ENCODE data around the gene ERVW-1. TPM values are rescaled to one million over a fixed set of nuclear protein-coding genes. Genes with fewer than 3 reads are reported as not detected.
"Not testable (repeated sequence)": the region's sequence is repeated elsewhere in the genome, so short reads cannot be mapped to it uniquely, and the experiment has no call there.

ERVW-1 gene
- total and polyA plus RNA-seq, 2 donors: 0.14 TPM; not detected in 1

- H3K4me3 ChIP-seq (ENCODE audit: low read length in 2 of 2): no peak overlapping the region
- no peaks in the 10 kb centered on the region for H3K27me3 ChIP-seq (ENCODE audit: control insufficient read depth in 2 of 2, insufficient read depth in 1 of 2, low read length in 1 of 2)
- no peaks in the 10 kb centered on the region for H3K36me3 ChIP-seq (ENCODE audit: control insufficient read depth in 2 of 2, insufficient read depth in 2 of 2, low read length in 1 of 2)
- H3K4me1 ChIP-seq (ENCODE audit: control insufficient read depth in 2 of 2, insufficient read depth in 2 of 2, low read length in 2 of 2): no peaks in the 10 kb centered on the region
- 98% methylated on average over 4 of the region's 4 CpGs for WGBS
- no peak for DNase-seq (ENCODE audit: low read depth in 6 of 9, low spot score in 9 of 9)
- H3K9me3 ChIP-seq (ENCODE audit: control insufficient read depth in 2 of 2, insufficient read depth in 1 of 2, low read length in 1 of 2): no peaks in the 10 kb centered on the region
- H3K27ac ChIP-seq (ENCODE audit: low read depth in 1 of 2, low read length in 1 of 2): no peak overlapping the region
These were observed 965 bp upstream of the ERVW-1 start for GRCh38 chr7:92478711-92479110.

- H3K4me3 ChIP-seq (ENCODE audit: low read length in 2 of 2): no peak overlapping the region
- no peaks in the 10 kb centered on the region for H3K36me3 ChIP-seq (ENCODE audit: control insufficient read depth in 2 of 2, insufficient read depth in 2 of 2, low read length in 1 of 2)
- no peak overlapping the region for H3K27ac ChIP-seq (ENCODE audit: low read depth in 1 of 2, low read length in 1 of 2)
- DNase-seq (ENCODE audit: low read depth in 6 of 9, low spot score in 9 of 9): no peak
- no peaks in the 10 kb centered on the region for H3K9me3 ChIP-seq (ENCODE audit: control insufficient read depth in 2 of 2, insufficient read depth in 1 of 2, low read length in 1 of 2)
- no peaks in the 10 kb centered on the region for H3K27me3 ChIP-seq (ENCODE audit: control insufficient read depth in 2 of 2, insufficient read depth in 1 of 2, low read length in 1 of 2)
- WGBS: 94% methylated on average over 9 of the region's 9 CpGs
- H3K4me1 ChIP-seq (ENCODE audit: control insufficient read depth in 2 of 2, insufficient read depth in 2 of 2, low read length in 2 of 2): no peaks in the 10 kb centered on the region
These were observed 349 bp upstream of the ERVW-1 start for GRCh38 chr7:92478095-92478494.

DNA sequence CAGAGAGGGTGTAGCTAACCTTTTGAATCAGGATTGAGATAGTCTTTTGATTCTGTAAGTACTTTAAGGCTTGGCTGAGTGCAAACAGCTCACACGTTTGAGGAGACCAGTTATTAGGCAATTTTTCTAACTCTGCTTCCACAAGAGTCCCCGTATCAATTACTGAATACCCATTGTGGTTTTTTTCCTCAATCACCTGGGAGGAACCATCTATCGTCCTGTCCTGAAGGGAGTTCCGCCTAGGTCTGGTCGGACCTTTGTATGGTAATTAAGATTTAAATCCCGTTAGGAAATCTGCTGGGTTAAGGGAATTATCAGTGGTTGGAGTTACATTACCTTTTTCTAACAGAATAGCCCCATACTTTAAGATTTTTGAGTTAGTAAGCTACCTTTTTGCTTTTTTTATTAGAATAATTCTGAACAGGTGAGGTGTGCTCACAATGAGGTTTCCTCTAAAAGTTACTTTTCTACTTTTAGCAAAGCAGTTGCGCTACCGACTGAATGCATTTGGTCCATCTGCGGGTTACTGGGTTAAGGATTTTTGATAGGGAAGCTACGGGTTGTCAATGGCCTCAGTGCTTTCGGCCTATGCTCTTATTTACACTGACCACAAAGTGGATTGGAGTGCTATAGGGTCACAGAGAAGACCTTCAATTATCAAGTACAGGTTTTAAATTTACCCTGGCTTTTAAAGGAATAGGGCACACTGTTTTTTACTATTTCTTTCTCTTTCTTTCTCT is 1.7 kb downstream of the ERVW-1 start:
- H3K4me3 ChIP-seq (ENCODE audit: low read length in 2 of 2); H3K27ac ChIP-seq (ENCODE audit: low read depth in 1 of 2, low read length in 1 of 2); H3K4me1 ChIP-seq (ENCODE audit: control insufficient read depth in 2 of 2, insufficient read depth in 2 of 2, low read length in 2 of 2); H3K36me3 ChIP-seq (ENCODE audit: control insufficient read depth in 2 of 2, insufficient read depth in 2 of 2, low read length in 1 of 2); DNase-seq (ENCODE audit: low read depth in 6 of 9, low spot score in 9 of 9); H3K27me3 ChIP-seq (ENCODE audit: control insufficient read depth in 2 of 2, insufficient read depth in 1 of 2, low read length in 1 of 2); H3K9me3 ChIP-seq (ENCODE audit: control insufficient read depth in 2 of 2, insufficient read depth in 1 of 2, low read length in 1 of 2): not testable (repeated sequence)
- WGBS: 96% methylated on average over 11 of the region's 11 CpGs

- H3K4me1 ChIP-seq (ENCODE audit: control insufficient read depth in 2 of 2, insufficient read depth in 2 of 2, low read length in 2 of 2); DNase-seq (ENCODE audit: low read depth in 6 of 9, low spot score in 9 of 9); H3K9me3 ChIP-seq (ENCODE audit: control insufficient read depth in 2 of 2, insufficient read depth in 1 of 2, low read length in 1 of 2); H3K36me3 ChIP-seq (ENCODE audit: control insufficient read depth in 2 of 2, insufficient read depth in 2 of 2, low read length in 1 of 2); H3K27ac ChIP-seq (ENCODE audit: low read depth in 1 of 2, low read length in 1 of 2); H3K4me3 ChIP-seq (ENCODE audit: low read length in 2 of 2); H3K27me3 ChIP-seq (ENCODE audit: control insufficient read depth in 2 of 2, insufficient read depth in 1 of 2, low read length in 1 of 2): not testable (repeated sequence)
- WGBS: 97% methylated on average over 12 of the region's 12 CpGs
These were observed 2.4 kb downstream of the ERVW-1 start for GRCh38 chr7:92475261-92475770.

- not testable (repeated sequence) for DNase-seq (ENCODE audit: low read depth in 6 of 9, low spot score in 9 of 9); H3K27ac ChIP-seq (ENCODE audit: low read depth in 1 of 2, low read length in 1 of 2); H3K9me3 ChIP-seq (ENCODE audit: control insufficient read depth in 2 of 2, insufficient read depth in 1 of 2, low read length in 1 of 2); H3K27me3 ChIP-seq (ENCODE audit: control insufficient read depth in 2 of 2, insufficient read depth in 1 of 2, low read length in 1 of 2); H3K4me1 ChIP-seq (ENCODE audit: control insufficient read depth in 2 of 2, insufficient read depth in 2 of 2, low read length in 2 of 2); H3K4me3 ChIP-seq (ENCODE audit: low read length in 2 of 2); H3K36me3 ChIP-seq (ENCODE audit: control insufficient read depth in 2 of 2, insufficient read depth in 2 of 2, low read length in 1 of 2)
- WGBS: 95% methylated on average over 10 of the region's 10 CpGs
These were observed 3.8 kb downstream of the ERVW-1 start for GRCh38 chr7:92473989-92474388.

DNA sequence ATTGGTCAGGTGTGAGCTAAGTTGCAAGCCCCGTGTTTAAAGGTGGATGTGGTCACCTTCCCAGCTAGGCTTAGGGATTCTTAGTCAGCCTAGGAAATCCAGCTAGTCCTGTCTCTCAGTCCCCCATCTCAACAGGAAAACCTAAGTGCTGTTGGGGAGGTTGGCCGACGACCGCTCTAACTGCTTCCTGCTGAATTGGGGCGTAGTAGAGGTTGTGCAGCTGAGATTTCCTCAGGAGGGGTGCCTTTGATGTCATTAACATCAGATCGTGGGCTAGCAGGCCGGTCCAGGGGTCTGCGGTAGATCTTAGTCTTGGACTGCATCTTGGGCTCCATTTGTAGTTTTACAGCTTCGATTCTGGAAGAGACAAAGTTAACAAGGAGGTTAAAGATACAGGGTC is 9.2 kb downstream of the ERVW-1 start:
- WGBS: 98% methylated on average over 9 of the region's 9 CpGs
- not testable (repeated sequence) for H3K27me3 ChIP-seq (ENCODE audit: control insufficient read depth in 2 of 2, insufficient read depth in 1 of 2, low read length in 1 of 2); H3K9me3 ChIP-seq (ENCODE audit: control insufficient read depth in 2 of 2, insufficient read depth in 1 of 2, low read length in 1 of 2); H3K36me3 ChIP-seq (ENCODE audit: control insufficient read depth in 2 of 2, insufficient read depth in 2 of 2, low read length in 1 of 2); H3K4me3 ChIP-seq (ENCODE audit: low read length in 2 of 2); H3K4me1 ChIP-seq (ENCODE audit: control insufficient read depth in 2 of 2, insufficient read depth in 2 of 2, low read length in 2 of 2); DNase-seq (ENCODE audit: low read depth in 6 of 9, low spot score in 9 of 9); H3K27ac ChIP-seq (ENCODE audit: low read depth in 1 of 2, low read length in 1 of 2)

DNA sequence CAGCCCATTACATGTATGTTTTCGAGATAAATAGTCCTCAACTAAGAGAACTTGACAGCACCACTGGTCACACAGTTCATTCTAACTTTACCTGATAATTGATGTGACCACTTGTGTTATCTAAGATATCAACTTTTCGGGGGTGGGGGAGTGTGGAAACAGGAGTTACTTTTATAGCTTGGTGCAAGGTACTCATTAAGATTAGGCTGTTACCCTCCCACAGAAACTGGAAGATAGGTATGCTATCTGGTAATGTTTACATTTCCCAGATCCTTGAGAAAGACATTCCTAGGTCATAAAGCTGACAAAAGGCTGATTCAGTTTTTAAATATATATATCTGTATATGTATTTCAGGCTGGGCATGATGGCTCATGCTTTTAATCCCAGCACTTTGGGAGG is 11.1 kb downstream of the ERVW-1 start:
- no peaks in the 10 kb centered on the region for H3K27me3 ChIP-seq (ENCODE audit: control insufficient read depth in 2 of 2, insufficient read depth in 1 of 2, low read length in 1 of 2)
- DNase-seq (ENCODE audit: low read depth in 6 of 9, low spot score in 9 of 9): no peak
- H3K4me1 ChIP-seq (ENCODE audit: control insufficient read depth in 2 of 2, insufficient read depth in 2 of 2, low read length in 2 of 2): no peaks in the 10 kb centered on the region
- peaks cover 0 to 5% of the 10 kb centered on the region in 2 donors for H3K9me3 ChIP-seq (ENCODE audit: control insufficient read depth in 2 of 2, insufficient read depth in 1 of 2, low read length in 1 of 2)
- H3K27ac ChIP-seq (ENCODE audit: low read depth in 1 of 2, low read length in 1 of 2): no peak overlapping the region
- no peak overlapping the region for H3K4me3 ChIP-seq (ENCODE audit: low read length in 2 of 2)
- no peaks in the 10 kb centered on the region for H3K36me3 ChIP-seq (ENCODE audit: control insufficient read depth in 2 of 2, insufficient read depth in 2 of 2, low read length in 1 of 2)
- WGBS: 97% methylated on average over 2 of the region's 2 CpGs

GRCh38 chr7:92464515-92464914 is 13.2 kb downstream of the ERVW-1 start:
- Histone ChIP-seq H3K27me3 (ENCODE audit: control insufficient read depth in 2 of 2, insufficient read depth in 1 of 2, low read length in 1 of 2) (no peaks in the 10 kb centered on the region), H3K9me3 (ENCODE audit: control insufficient read depth in 2 of 2, insufficient read depth in 1 of 2, low read length in 1 of 2) (peaks cover 0 to 5% of the 10 kb centered on the region in 2 donors), H3K4me1 (ENCODE audit: control insufficient read depth in 2 of 2, insufficient read depth in 2 of 2, low read length in 2 of 2) (no peaks in the 10 kb centered on the region), H3K27ac (ENCODE audit: low read depth in 1 of 2, low read length in 1 of 2) (no peak overlapping the region), H3K4me3 (ENCODE audit: low read length in 2 of 2) (no peak overlapping the region), H3K36me3 (ENCODE audit: control insufficient read depth in 2 of 2, insufficient read depth in 2 of 2, low read length in 1 of 2) (no peaks in the 10 kb centered on the region)
- no peak for DNase-seq (ENCODE audit: low read depth in 6 of 9, low spot score in 9 of 9)
- 91% methylated on average over 3 of the region's 3 CpGs for WGBS

DNA sequence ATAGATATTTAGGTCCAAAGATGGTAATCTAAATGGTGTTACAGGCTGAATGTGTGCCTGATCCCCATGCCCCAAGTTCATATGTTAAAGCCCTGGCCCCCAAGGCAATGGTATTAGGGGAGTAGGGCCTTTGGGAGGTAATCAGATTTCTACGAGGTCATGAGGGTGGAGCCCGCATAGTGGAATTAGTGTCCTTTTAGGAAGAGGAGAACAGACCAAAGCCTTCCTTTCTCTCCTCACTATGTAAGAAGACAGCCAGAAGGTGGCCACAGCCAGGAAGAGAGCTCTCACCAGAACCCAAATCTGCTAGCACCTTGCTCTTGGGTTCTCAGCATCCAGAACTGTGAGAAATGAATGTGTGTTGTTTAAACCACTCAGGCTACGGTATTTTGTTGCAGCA is 15.2 kb downstream of the ERVW-1 start:
- Histone ChIP-seq H3K27ac (ENCODE audit: low read depth in 1 of 2, low read length in 1 of 2) (no peak overlapping the region), H3K4me3 (ENCODE audit: low read length in 2 of 2) (no peak overlapping the region), H3K36me3 (ENCODE audit: control insufficient read depth in 2 of 2, insufficient read depth in 2 of 2, low read length in 1 of 2) (no peaks in the 10 kb centered on the region), H3K27me3 (ENCODE audit: control insufficient read depth in 2 of 2, insufficient read depth in 1 of 2, low read length in 1 of 2) (no peaks in the 10 kb centered on the region), H3K9me3 (ENCODE audit: control insufficient read depth in 2 of 2, insufficient read depth in 1 of 2, low read length in 1 of 2) (no peaks in the 10 kb centered on the region), H3K4me1 (ENCODE audit: control insufficient read depth in 2 of 2, insufficient read depth in 2 of 2, low read length in 2 of 2) (no peaks in the 10 kb centered on the region)
- DNase-seq (ENCODE audit: low read depth in 6 of 9, low spot score in 9 of 9): no peak
- WGBS: 98% methylated on average over 3 of the region's 3 CpGs
